DMS 273 (cell line): ENCODE data around the gene PPM1B.
A peak's percentile ranks its signal among the peaks of the same experiment; 100 is the strongest.
"Not testable (repeated sequence)": the region's sequence is repeated elsewhere in the genome, so short reads cannot be mapped to it uniquely, and the experiment has no call there.

Experiments
- DNase-seq: peaks from one replicate; lab custom pipeline; 2025; ENCODE audit not compliant: unreplicated experiment; lab: John Stamatoyannopoulos, UW

The PPM1B gene

GRCh38 chr2:44195714-44196113 lies 27.0 kb downstream of the PPM1B start:
- no peak for DNase-seq

- peak; percentile 81 for DNase-seq
Measured at GRCh38 chr2:44197816-44198215, 29.1 kb downstream of the PPM1B start.

GRCh38 chr2:44200011-44200410 lies 31.3 kb downstream of the PPM1B start:
- no peak for DNase-seq

GRCh38 chr2:44200759-44201158 lies 32.1 kb downstream of the PPM1B start:
- DNase-seq = no peak

- DNase-seq = no peak
Measured at GRCh38 chr2:44201648-44202165, 33.0 kb downstream of the PPM1B start.

- DNase-seq = no peak
Measured at GRCh38 chr2:44203542-44203941, 34.9 kb downstream of the PPM1B start.

- DNase-seq = no peak
Measured at GRCh38 chr2:44205169-44205568, 36.5 kb downstream of the PPM1B start.

GRCh38 chr2:44207102-44207501 lies 38.4 kb downstream of the PPM1B start:
- DNase-seq = no peak

GRCh38 chr2:44207648-44208047 lies 39.0 kb downstream of the PPM1B start:
- DNase-seq = not testable (repeated sequence)

- no peak for DNase-seq
Measured at GRCh38 chr2:44210362-44210761, 41.7 kb downstream of the PPM1B start.

GRCh38 chr2:44211183-44211582 lies 42.5 kb downstream of the PPM1B start:
- no peak for DNase-seq

GRCh38 chr2:44212302-44212701 lies 43.6 kb downstream of the PPM1B start:
- no peak for DNase-seq

GRCh38 chr2:44215827-44216226 lies 47.2 kb downstream of the PPM1B start:
- no peak for DNase-seq

GRCh38 chr2:44218771-44219170 lies 50.1 kb downstream of the PPM1B start:
- DNase-seq = no peak

GRCh38 chr2:44226753-44227152 lies 58.1 kb downstream of the PPM1B start:
- DNase-seq = no peak

GRCh38 chr2:44230378-44230777 lies 61.7 kb downstream of the PPM1B start:
- DNase-seq = peak; percentile 9

- no peak for DNase-seq
Measured at GRCh38 chr2:44233450-44234128, 64.9 kb downstream of the PPM1B start.

GRCh38 chr2:44237221-44237620 lies 68.5 kb downstream of the PPM1B start:
- no peak for DNase-seq

- no peak for DNase-seq
Measured at GRCh38 chr2:44242904-44243303, 74.2 kb downstream of the PPM1B start.

- DNase-seq = peak; percentile 90
Measured at GRCh38 chr2:44244135-44244871, 75.6 kb downstream of the PPM1B start.

GRCh38 chr2:44245083-44245861 lies 76.6 kb downstream of the PPM1B start:
- no peak for DNase-seq

- DNase-seq = no peak
Measured at GRCh38 chr2:44246436-44246835, 77.8 kb downstream of the PPM1B start.
